KMS-11 (cell line): ENCODE measurements around the gene ZFAND3.
"Not testable (repeated sequence)": the region's sequence is repeated elsewhere in the genome, so short reads cannot be mapped to it uniquely, and the experiment has no call there.

Experiments
- H2AFZ ChIP-seq: fragments of 200-600 bp; sonication (generic); 2 replicates; pipeline ENCODE4 v1.6.1; 2016; ENCODE audit warnings: antibody characterized with exemption, mixed run types, low read depth
- H3K27ac ChIP-seq: fragments of 200-600 bp; sonication (generic); 2 replicates; pipeline ENCODE4 v1.6.1; 2016; ENCODE audit warnings: mild to moderate bottlenecking, mixed run types
- H3K27me3 ChIP-seq: fragments of 200-600 bp; sonication (generic); 2 replicates; pipeline ENCODE4 v1.6.1; 2017; ENCODE audit warnings: mild to moderate bottlenecking, low read depth, mixed run types, moderate library complexity; ENCODE audit not compliant: insufficient read depth
- H3K36me3 ChIP-seq: fragments of 200-600 bp; sonication (generic); 2 replicates; pipeline ENCODE4 v1.6.1; 2017; ENCODE audit warnings: mild to moderate bottlenecking, mixed run types; ENCODE audit not compliant: insufficient read depth
- H3K4me1 ChIP-seq: fragments of 200-600 bp; sonication (generic); 2 replicates; pipeline ENCODE4 v1.6.1; 2016; ENCODE audit warnings: mild to moderate bottlenecking, low read depth, mixed run types; ENCODE audit not compliant: poor library complexity, severe bottlenecking
- H3K4me2 ChIP-seq: fragments of 200-600 bp; sonication (generic); 2 replicates; pipeline ENCODE4 v1.7.0; 2016; ENCODE audit warnings: mild to moderate bottlenecking, mixed run types
- H3K4me3 ChIP-seq: fragments of 200-600 bp; sonication (generic); IDR thresholded peaks from 2 replicates; pipeline ENCODE4 v1.6.1; 2017; ENCODE audit warnings: low read depth, low read length, mixed read lengths; ENCODE audit not compliant: insufficient read depth
- H3K79me2 ChIP-seq: fragments of 200-600 bp; sonication (generic); 2 replicates; pipeline ENCODE4 v1.6.1; 2016; ENCODE audit warnings: low read depth, mixed run types; ENCODE audit not compliant: insufficient read depth
- H3K9ac ChIP-seq: fragments of 200-600 bp; sonication (generic); 2 replicates; pipeline ENCODE4 v1.6.1; 2016; ENCODE audit warnings: mild to moderate bottlenecking, mixed run types
- H4K20me1 ChIP-seq: fragments of 200-600 bp; sonication (generic); 2 replicates; pipeline ENCODE4 v1.6.1; 2016; ENCODE audit warnings: mild to moderate bottlenecking, mixed run types; ENCODE audit not compliant: insufficient read depth
- CTCF ChIP-seq: fragments of 200-600 bp; sonication (generic); conservative IDR thresholded peaks from 2 replicates; pipeline ENCODE4 v1.6.1; 2017; ENCODE audit warnings: low read depth, mild to moderate bottlenecking, antibody characterized with exemption, low read length, moderate library complexity, mixed read lengths

The ZFAND3 gene

GRCh38 chr6:37956711-37957275 is 137.3 kb downstream of the ZFAND3 start:
- Histone ChIP-seq H3K36me3 (no peaks in the 10 kb centered on the region), H3K79me2 (peaks cover 24% of the 10 kb centered on the region; the same call in 1 of the 2 replicates), H3K4me2 (no peak overlapping the region), H4K20me1 (no peaks in the 10 kb centered on the region), H3K4me1 (peaks cover 13% of the 10 kb centered on the region), H3K9ac (no peak overlapping the region), H2AFZ (no peak overlapping the region), H3K27ac (no peak overlapping the region), H3K27me3 (no peaks in the 10 kb centered on the region), H3K4me3 (no peak overlapping the region)
- no peak for TF ChIP-seq CTCF

GRCh38 chr6:37959061-37959460 is 139.5 kb downstream of the ZFAND3 start:
- H3K27me3 ChIP-seq = no peaks in the 10 kb centered on the region
- no peak overlapping the region for H3K4me2 ChIP-seq
- no peak overlapping the region for H3K4me3 ChIP-seq
- no peaks in the 10 kb centered on the region for H3K36me3 ChIP-seq
- H3K9ac ChIP-seq = no peak overlapping the region
- H2AFZ ChIP-seq = no peak overlapping the region
- peaks cover 12% of the 10 kb centered on the region; the same call in 1 of the 2 replicates for H3K79me2 ChIP-seq
- H3K27ac ChIP-seq = no peak overlapping the region
- H4K20me1 ChIP-seq = no peaks in the 10 kb centered on the region
- no peak for TF ChIP-seq CTCF
- H3K4me1 ChIP-seq = no peaks in the 10 kb centered on the region

- Histone ChIP-seq H3K27me3 (no peaks in the 10 kb centered on the region), H3K4me2 (no peak overlapping the region), H3K4me1 (no peaks in the 10 kb centered on the region), H3K36me3 (no peaks in the 10 kb centered on the region), H3K9ac (no peak overlapping the region), H3K79me2 (peaks cover 2% of the 10 kb centered on the region; the same call in 1 of the 2 replicates), H3K27ac (no peak overlapping the region), H2AFZ (no peak overlapping the region), H3K4me3 (no peak overlapping the region), H4K20me1 (no peaks in the 10 kb centered on the region)
- TF ChIP-seq CTCF = no peak
Observed at GRCh38 chr6:37960139-37960935, 140.8 kb downstream of the ZFAND3 start.

GRCh38 chr6:37962481-37963080 is 143.1 kb downstream of the ZFAND3 start:
- H3K9ac ChIP-seq, H3K4me1 ChIP-seq, H2AFZ ChIP-seq, H3K36me3 ChIP-seq, H3K27ac ChIP-seq, H3K4me3 ChIP-seq, H3K4me2 ChIP-seq, H3K27me3 ChIP-seq, H4K20me1 ChIP-seq, H3K79me2 ChIP-seq: not testable (repeated sequence)
